ENCODE measurements around the gene PLCXD3.

Gene PLCXD3

GRCh38 chr5:41286165-41286564 lies 224.2 kb downstream of the PLCXD3 start:
- no CpG with 5 or more reads among the region's 2 CpGs for WGBS (ENCODE audit: extremely low coverage, insufficient coverage, insufficient read length)

DNA sequence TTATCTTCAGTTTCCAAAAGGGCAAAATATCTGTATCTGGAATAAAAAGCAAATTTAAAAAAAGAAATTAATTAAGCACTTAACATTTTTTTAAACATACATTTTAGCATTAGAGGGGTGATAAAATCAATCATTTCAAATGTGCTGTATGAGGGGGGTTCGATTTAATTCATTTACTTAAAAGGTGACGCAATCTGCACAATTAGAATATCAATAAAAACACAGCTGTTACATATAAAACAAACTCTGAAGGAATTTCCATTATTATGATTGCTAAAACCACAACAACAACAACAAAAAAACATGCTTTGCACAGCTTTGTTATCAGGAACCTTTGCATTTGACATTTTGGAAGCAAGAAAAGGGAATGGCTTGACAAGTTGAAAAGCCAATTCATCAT lies 225.5 kb downstream of the PLCXD3 start:
- H3K4me2 ChIP-seq (ENCODE audit: low read length), result no peak overlapping the region
- DNase-seq, result no peak
- H3K14ac ChIP-seq (ENCODE audit: low read length), result no peak overlapping the region
- no peak overlapping the region for H2AFZ ChIP-seq (ENCODE audit: insufficient read depth, low read length, poor library complexity)
- WGBS (ENCODE audit: extremely low coverage, insufficient coverage, insufficient read length), result no CpG with 5 or more reads among the region's 2 CpGs
- no peaks in the 10 kb centered on the region for H3K79me2 ChIP-seq (ENCODE audit: control insufficient read depth, insufficient read depth, low read length, poor library complexity)
- H3K4ac ChIP-seq (ENCODE audit: low read depth, low read length), result no peak overlapping the region
- H2AK5ac ChIP-seq (ENCODE audit: low read length), result no peak overlapping the region
- H4K12ac ChIP-seq (ENCODE audit: low read depth, low read length), result no peak overlapping the region
- H3K4me1 ChIP-seq (ENCODE audit: control insufficient read depth in 1 of 2, insufficient read depth in 2 of 2, low read length in 2 of 2), result no peaks in the 10 kb centered on the region
- no peaks in the 10 kb centered on the region for H3K36me3 ChIP-seq (ENCODE audit: control insufficient read depth in 1 of 2, insufficient read depth in 2 of 2, low read length in 2 of 2)
- H4K91ac ChIP-seq (ENCODE audit: low read depth, low read length), result no peak overlapping the region
- H3K18ac ChIP-seq (ENCODE audit: low read length), result no peak overlapping the region
- no peak overlapping the region for H3K23ac ChIP-seq (ENCODE audit: low read length)
- no peak overlapping the region for H3K27ac ChIP-seq (ENCODE audit: low read depth, low read length)
- no peaks in the 10 kb centered on the region for H3K27me3 ChIP-seq (ENCODE audit: insufficient read depth, low read length)
- H3K79me1 ChIP-seq (ENCODE audit: low read length), result no peaks in the 10 kb centered on the region
- H3K9ac ChIP-seq (ENCODE audit: low read length), result no peak overlapping the region
- H3K4me3 ChIP-seq (ENCODE audit: low read depth, low read length), result no peak overlapping the region
- H2BK120ac ChIP-seq (ENCODE audit: insufficient read depth, low read length, poor library complexity), result no peak overlapping the region
- H2BK5ac ChIP-seq (ENCODE audit: low read depth, low read length, poor library complexity), result no peak overlapping the region
- H2BK12ac ChIP-seq (ENCODE audit: low read length), result no peak overlapping the region
- no peak overlapping the region for H4K8ac ChIP-seq (ENCODE audit: low read depth, low read length)
- H3K9me3 ChIP-seq (ENCODE audit: insufficient read depth, low read depth, low read length), result peaks cover 2% of the 10 kb centered on the region

More at GRCh38 chr5:41286165-41286564, 224.2 kb downstream of the PLCXD3 start:
- Histone ChIP-seq H3K79me1 (ENCODE audit: low read length) (no peaks in the 10 kb centered on the region), H3K4me2 (ENCODE audit: low read length) (no peak overlapping the region), H4K8ac (ENCODE audit: low read depth, low read length) (no peak overlapping the region), H2AK5ac (ENCODE audit: low read length) (no peak overlapping the region), H3K9ac (ENCODE audit: low read length) (no peak overlapping the region), H2AFZ (ENCODE audit: insufficient read depth, low read length, poor library complexity) (no peak overlapping the region), H2BK5ac (ENCODE audit: low read depth, low read length, poor library complexity) (no peak overlapping the region), H2BK12ac (ENCODE audit: low read length) (no peak overlapping the region), H3K79me2 (ENCODE audit: control insufficient read depth, insufficient read depth, low read length, poor library complexity) (no peaks in the 10 kb centered on the region), H3K36me3 (ENCODE audit: control insufficient read depth in 1 of 2, insufficient read depth in 2 of 2, low read length in 2 of 2) (no peaks in the 10 kb centered on the region), H3K27ac (ENCODE audit: low read depth, low read length) (no peak overlapping the region), H3K14ac (ENCODE audit: low read length) (no peak overlapping the region), H3K23ac (ENCODE audit: low read length) (no peak overlapping the region), H3K4ac (ENCODE audit: low read depth, low read length) (no peak overlapping the region), H4K12ac (ENCODE audit: low read depth, low read length) (no peak overlapping the region), H2BK120ac (ENCODE audit: insufficient read depth, low read length, poor library complexity) (no peak overlapping the region), H3K4me1 (ENCODE audit: control insufficient read depth in 1 of 2, insufficient read depth in 2 of 2, low read length in 2 of 2) (no peaks in the 10 kb centered on the region), H3K4me3 (ENCODE audit: low read depth, low read length) (no peak overlapping the region), H3K18ac (ENCODE audit: low read length) (no peak overlapping the region), H3K9me3 (ENCODE audit: insufficient read depth, low read depth, low read length) (peaks cover 10% of the 10 kb centered on the region), H3K27me3 (ENCODE audit: insufficient read depth, low read length) (no peaks in the 10 kb centered on the region), H4K91ac (ENCODE audit: low read depth, low read length) (no peak overlapping the region)
- no peak for DNase-seq

GRCh38 chr5:41281215-41281810 lies 229.1 kb downstream of the PLCXD3 start:
- H3K79me1 ChIP-seq (ENCODE audit: low read length), result no peaks in the 10 kb centered on the region
- H2BK12ac ChIP-seq (ENCODE audit: low read length), result no peak overlapping the region
- no peak overlapping the region for H3K4ac ChIP-seq (ENCODE audit: low read depth, low read length)
- no peak overlapping the region for H3K23ac ChIP-seq (ENCODE audit: low read length)
- H2BK120ac ChIP-seq (ENCODE audit: insufficient read depth, low read length, poor library complexity), result no peak overlapping the region
- H3K9me3 ChIP-seq (ENCODE audit: insufficient read depth, low read depth, low read length), result no peaks in the 10 kb centered on the region
- no CpG with 5 or more reads among the region's 12 CpGs for WGBS (ENCODE audit: extremely low coverage, insufficient coverage, insufficient read length)
- no peaks in the 10 kb centered on the region for H3K36me3 ChIP-seq (ENCODE audit: control insufficient read depth in 1 of 2, insufficient read depth in 2 of 2, low read length in 2 of 2)
- H4K8ac ChIP-seq (ENCODE audit: low read depth, low read length), result no peak overlapping the region
- H3K9ac ChIP-seq (ENCODE audit: low read length), result no peak overlapping the region
- no peak for DNase-seq
- H3K4me2 ChIP-seq (ENCODE audit: low read length), result no peak overlapping the region
- H2AFZ ChIP-seq (ENCODE audit: insufficient read depth, low read length, poor library complexity), result no peak overlapping the region
- H3K14ac ChIP-seq (ENCODE audit: low read length), result no peak overlapping the region
- H3K79me2 ChIP-seq (ENCODE audit: control insufficient read depth, insufficient read depth, low read length, poor library complexity), result no peaks in the 10 kb centered on the region
- H3K27me3 ChIP-seq (ENCODE audit: insufficient read depth, low read length), result no peaks in the 10 kb centered on the region
- no peak overlapping the region for H2AK5ac ChIP-seq (ENCODE audit: low read length)
- no peak overlapping the region for H4K12ac ChIP-seq (ENCODE audit: low read depth, low read length)
- no peak overlapping the region for H4K91ac ChIP-seq (ENCODE audit: low read depth, low read length)
- H3K18ac ChIP-seq (ENCODE audit: low read length), result no peak overlapping the region
- no peak overlapping the region for H2BK5ac ChIP-seq (ENCODE audit: low read depth, low read length, poor library complexity)
- H3K27ac ChIP-seq (ENCODE audit: low read depth, low read length), result no peak overlapping the region
- no peaks in the 10 kb centered on the region for H3K4me1 ChIP-seq (ENCODE audit: control insufficient read depth in 1 of 2, insufficient read depth in 2 of 2, low read length in 2 of 2)
- H3K4me3 ChIP-seq (ENCODE audit: low read depth, low read length), result no peak overlapping the region

DNA sequence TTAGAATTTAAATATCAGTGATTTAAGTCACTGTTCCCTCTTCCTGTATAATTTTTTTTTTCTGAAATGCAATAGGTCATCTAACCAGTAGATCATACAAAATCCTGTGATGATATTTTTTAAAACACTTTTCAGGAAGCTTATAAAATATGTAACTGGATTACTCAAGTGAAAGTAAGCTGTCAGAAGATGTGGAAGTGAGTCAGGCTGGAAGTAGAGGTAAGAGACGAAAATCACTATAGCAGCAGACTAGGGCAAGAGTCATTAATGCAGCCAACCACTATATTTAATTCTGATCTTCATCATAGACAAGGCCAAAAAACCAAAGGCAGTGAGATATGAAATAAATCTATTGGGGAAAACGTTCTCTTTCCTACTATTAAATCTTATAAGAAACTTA lies 231.4 kb downstream of the PLCXD3 start:
- Histone ChIP-seq H3K9me3 (ENCODE audit: insufficient read depth, low read depth, low read length) (no peaks in the 10 kb centered on the region), H4K12ac (ENCODE audit: low read depth, low read length) (no peak overlapping the region), H2BK5ac (ENCODE audit: low read depth, low read length, poor library complexity) (no peak overlapping the region), H2AFZ (ENCODE audit: insufficient read depth, low read length, poor library complexity) (no peak overlapping the region), H3K4me1 (ENCODE audit: control insufficient read depth in 1 of 2, insufficient read depth in 2 of 2, low read length in 2 of 2) (no peaks in the 10 kb centered on the region), H3K18ac (ENCODE audit: low read length) (no peak overlapping the region), H3K4ac (ENCODE audit: low read depth, low read length) (no peak overlapping the region), H3K4me3 (ENCODE audit: low read depth, low read length) (no peak overlapping the region), H3K27me3 (ENCODE audit: insufficient read depth, low read length) (no peaks in the 10 kb centered on the region), H3K9ac (ENCODE audit: low read length) (no peak overlapping the region), H3K23ac (ENCODE audit: low read length) (no peak overlapping the region), H3K27ac (ENCODE audit: low read depth, low read length) (no peak overlapping the region), H3K36me3 (ENCODE audit: control insufficient read depth in 1 of 2, insufficient read depth in 2 of 2, low read length in 2 of 2) (no peaks in the 10 kb centered on the region), H4K8ac (ENCODE audit: low read depth, low read length) (no peak overlapping the region), H2AK5ac (ENCODE audit: low read length) (no peak overlapping the region), H3K4me2 (ENCODE audit: low read length) (no peak overlapping the region), H3K14ac (ENCODE audit: low read length) (no peak overlapping the region), H4K91ac (ENCODE audit: low read depth, low read length) (no peak overlapping the region), H2BK12ac (ENCODE audit: low read length) (no peak overlapping the region), H3K79me2 (ENCODE audit: control insufficient read depth, insufficient read depth, low read length, poor library complexity) (no peaks in the 10 kb centered on the region), H3K79me1 (ENCODE audit: low read length) (no peaks in the 10 kb centered on the region), H2BK120ac (ENCODE audit: insufficient read depth, low read length, poor library complexity) (no peak overlapping the region)
- WGBS (ENCODE audit: extremely low coverage, insufficient coverage, insufficient read length), result no CpG with 5 or more reads among the region's 2 CpGs
- no peak for DNase-seq

Measured in trophoblast cell (in vitro differentiated cells and primary cell).